ENCODE data around the gene RC3H2. TPM values are rescaled to one million over a fixed set of nuclear protein-coding genes. Genes with fewer than 3 reads are reported as not detected.
"Not testable (repeated sequence)": the region's sequence is repeated elsewhere in the genome, so short reads cannot be mapped to it uniquely, and the experiment has no call there.

The RC3H2 gene
- total and polyA plus RNA-seq, 9 donors, result 18.0 to 40.4 (median 28.4) TPM

DNA sequence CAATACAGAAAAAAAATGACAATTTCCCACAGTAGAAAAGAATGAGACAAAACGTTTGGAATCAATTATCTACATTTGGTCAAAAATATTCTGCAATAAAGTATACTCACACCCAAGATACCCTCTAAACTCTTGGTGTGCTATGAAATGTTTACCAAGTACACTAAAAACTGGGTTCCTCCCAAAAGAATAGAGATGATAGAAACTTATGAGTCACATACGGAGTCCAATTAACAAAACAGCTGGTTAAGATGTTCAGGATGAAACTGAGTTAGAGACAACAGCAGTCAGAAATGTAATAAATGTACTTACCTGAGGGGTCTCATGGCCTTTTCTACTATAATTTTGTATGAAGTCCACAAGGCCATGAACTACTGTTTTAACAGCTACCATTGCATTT is 25.7 kb downstream of the RC3H2 start:
- Histone ChIP-seq H3K9me3 (replicated peaks; ENCODE audit: control insufficient read depth, low read depth, low read length) (no peaks in the 10 kb centered on the region), H3K36me3 (ENCODE audit: control insufficient read depth, insufficient read depth, low read length) (peaks cover 58% of the 10 kb centered on the region), H3K27me3 (ENCODE audit: control insufficient read depth, insufficient read depth, low read length) (no peaks in the 10 kb centered on the region), H3K4me3 (ENCODE audit: low read length) (no peak overlapping the region), H3K27ac (ENCODE audit: low read length) (no peak overlapping the region), H3K4me1 (ENCODE audit: control insufficient read depth, insufficient read depth, low read length) (no peaks in the 10 kb centered on the region)
- no peak for DNase-seq
- no CpG with 5 or more reads among the region's 2 CpGs for WGBS (ENCODE audit: insufficient coverage)

DNA sequence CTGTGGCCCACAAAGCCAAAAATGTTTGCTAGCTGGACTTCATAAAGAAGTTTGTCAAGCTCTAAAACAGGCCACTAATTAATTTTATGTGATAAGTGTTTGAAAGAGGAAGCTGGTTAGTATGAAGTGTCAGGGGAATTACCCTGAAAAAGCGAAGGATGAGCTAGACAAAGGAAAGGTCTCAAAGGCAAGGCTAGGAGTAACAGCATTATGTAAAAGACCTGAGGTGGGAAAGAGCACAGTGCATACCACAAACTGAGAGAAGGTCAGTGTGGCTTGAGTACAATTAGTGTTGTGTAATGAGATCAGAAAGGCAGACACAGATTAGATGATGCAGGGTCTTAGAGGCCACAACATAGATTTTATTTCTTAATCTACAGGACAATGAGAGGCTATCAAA is 29.6 kb downstream of the RC3H2 start:
- WGBS (ENCODE audit: insufficient coverage), result 92% methylated on average over 1 of the region's 1 CpG
- Histone ChIP-seq H3K9me3 (replicated peaks; ENCODE audit: control insufficient read depth, low read depth, low read length) (no peaks in the 10 kb centered on the region), H3K4me1 (ENCODE audit: control insufficient read depth, insufficient read depth, low read length) (no peaks in the 10 kb centered on the region), H3K4me3 (ENCODE audit: low read length) (no peak overlapping the region), H3K36me3 (ENCODE audit: control insufficient read depth, insufficient read depth, low read length) (peaks cover 55% of the 10 kb centered on the region), H3K27ac (ENCODE audit: low read length) (no peak overlapping the region), H3K27me3 (ENCODE audit: control insufficient read depth, insufficient read depth, low read length) (no peaks in the 10 kb centered on the region)
- DNase-seq, result no peak

DNA sequence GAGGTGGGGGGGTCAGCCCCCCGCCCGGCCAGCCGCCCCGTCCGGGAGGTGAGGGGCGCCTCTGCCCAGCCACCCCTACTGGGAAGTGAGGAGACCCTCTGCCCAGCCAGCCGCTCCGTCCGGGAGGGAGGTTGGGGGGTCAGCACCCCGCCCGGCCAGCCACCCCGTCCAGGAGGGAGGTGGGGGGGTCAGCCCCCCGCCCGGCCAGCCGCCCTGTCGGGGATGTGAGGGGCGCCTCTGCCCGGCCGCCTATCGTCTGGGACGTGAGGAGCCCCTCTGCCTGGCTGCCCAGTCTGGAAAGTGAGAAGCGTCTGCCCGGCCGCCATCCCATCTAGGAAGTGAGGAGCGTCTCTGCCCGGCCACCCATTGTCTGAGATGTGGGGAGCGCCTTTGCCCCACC is 37.9 kb downstream of the RC3H2 start:
- H3K27me3 ChIP-seq (ENCODE audit: control insufficient read depth, insufficient read depth, low read length); H3K4me3 ChIP-seq (ENCODE audit: low read length); H3K4me1 ChIP-seq (ENCODE audit: control insufficient read depth, insufficient read depth, low read length); H3K27ac ChIP-seq (ENCODE audit: low read length); DNase-seq; H3K9me3 ChIP-seq (replicated peaks; ENCODE audit: control insufficient read depth, low read depth, low read length): not testable (repeated sequence)
- WGBS (ENCODE audit: insufficient coverage), result no CpG with 5 or more reads among the region's 27 CpGs
- H3K36me3 ChIP-seq (ENCODE audit: control insufficient read depth, insufficient read depth, low read length), result peaks cover 23% of the 10 kb centered on the region

DNA sequence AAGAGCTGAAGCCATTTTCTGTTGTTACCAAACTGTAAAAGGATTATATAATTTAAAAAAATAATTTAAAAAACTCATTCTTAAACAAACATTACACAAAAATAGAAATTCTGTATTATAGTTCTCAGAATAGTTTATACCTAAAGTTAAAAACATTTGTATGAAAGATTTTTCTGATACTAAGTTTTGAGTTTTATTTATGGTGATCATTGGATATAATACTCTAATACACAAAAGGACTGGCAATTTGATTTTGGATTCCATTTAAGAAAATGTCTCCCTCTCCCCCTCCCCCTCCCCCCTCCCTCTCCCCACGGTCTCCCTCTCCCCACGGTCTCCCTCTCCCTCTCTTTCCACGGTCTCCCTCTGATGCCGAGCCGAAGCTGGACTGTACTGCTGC is 39.1 kb downstream of the RC3H2 start:
- peaks cover 18% of the 10 kb centered on the region for H3K36me3 ChIP-seq (ENCODE audit: control insufficient read depth, insufficient read depth, low read length)
- no peaks in the 10 kb centered on the region for H3K27me3 ChIP-seq (ENCODE audit: control insufficient read depth, insufficient read depth, low read length)
- WGBS (ENCODE audit: insufficient coverage), result no CpG with 5 or more reads among the region's 5 CpGs
- H3K4me3 ChIP-seq (ENCODE audit: low read length), result no peak overlapping the region
- no peak overlapping the region for H3K27ac ChIP-seq (ENCODE audit: low read length)
- H3K4me1 ChIP-seq (ENCODE audit: control insufficient read depth, insufficient read depth, low read length), result no peaks in the 10 kb centered on the region
- no peaks in the 10 kb centered on the region for H3K9me3 ChIP-seq (replicated peaks; ENCODE audit: control insufficient read depth, low read depth, low read length)
- no peak for DNase-seq

DNA sequence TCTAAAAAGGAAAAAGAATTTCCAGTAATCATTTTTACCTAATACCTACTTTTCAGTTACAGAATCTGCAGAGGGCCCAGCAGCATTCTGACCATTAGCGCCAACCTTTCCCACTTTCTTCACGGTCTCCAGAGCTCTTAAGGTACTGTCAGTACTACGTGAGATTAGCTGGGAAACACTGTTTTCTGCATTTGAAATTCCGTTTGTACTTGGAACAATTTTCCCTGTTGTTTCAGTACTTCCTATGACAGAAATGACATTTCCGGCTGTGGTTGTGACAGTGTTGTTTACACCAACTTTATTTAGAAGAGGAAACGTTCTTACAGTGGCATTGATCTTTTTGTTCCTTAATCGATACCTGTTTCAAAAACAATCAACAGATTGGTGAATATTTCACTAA is 39.9 kb downstream of the RC3H2 start:
- Histone ChIP-seq H3K36me3 (ENCODE audit: control insufficient read depth, insufficient read depth, low read length) (peaks cover 14% of the 10 kb centered on the region), H3K27ac (ENCODE audit: low read length) (no peak overlapping the region)
- 100% methylated on average over 2 of the region's 7 CpGs for WGBS (ENCODE audit: insufficient coverage)

DNA sequence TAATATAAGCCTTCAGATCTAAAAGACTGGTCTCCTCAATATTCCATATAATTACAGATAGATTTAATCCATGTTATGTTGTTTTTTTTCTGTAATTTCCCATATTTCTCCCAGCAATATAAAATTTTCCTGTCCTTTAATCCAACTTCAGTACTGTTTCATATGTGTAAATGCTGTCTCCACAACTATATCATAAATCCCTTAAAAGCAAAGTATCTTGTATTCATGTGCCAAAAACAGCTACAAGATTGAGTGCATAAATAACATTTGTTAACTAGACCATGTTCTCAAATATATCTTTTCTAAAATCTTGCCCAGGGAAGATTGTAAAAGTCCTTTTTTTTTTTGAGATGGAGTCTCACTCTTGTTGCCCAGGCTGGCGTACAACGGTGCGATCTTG is 41.8 kb downstream of the RC3H2 start:
- H3K4me1 ChIP-seq (ENCODE audit: control insufficient read depth, insufficient read depth, low read length), result no peaks in the 10 kb centered on the region
- no peak overlapping the region for H3K27ac ChIP-seq (ENCODE audit: low read length)
- no peaks in the 10 kb centered on the region for H3K9me3 ChIP-seq (replicated peaks; ENCODE audit: control insufficient read depth, low read depth, low read length)
- no peaks in the 10 kb centered on the region for H3K27me3 ChIP-seq (ENCODE audit: control insufficient read depth, insufficient read depth, low read length)
- DNase-seq, result no peak
- H3K4me3 ChIP-seq (ENCODE audit: low read length), result no peak overlapping the region
- H3K36me3 ChIP-seq (ENCODE audit: control insufficient read depth, insufficient read depth, low read length), result peaks cover 12% of the 10 kb centered on the region
- no CpG with 5 or more reads among the region's 3 CpGs for WGBS (ENCODE audit: insufficient coverage)

More for the DNA sequence above, 39.9 kb downstream of the RC3H2 start:
- H3K4me3 ChIP-seq (ENCODE audit: low read length), result no peak overlapping the region
- no peaks in the 10 kb centered on the region for H3K4me1 ChIP-seq (ENCODE audit: control insufficient read depth, insufficient read depth, low read length)
- peak; percentile 2 for DNase-seq
- no peaks in the 10 kb centered on the region for H3K27me3 ChIP-seq (ENCODE audit: control insufficient read depth, insufficient read depth, low read length)
- no peaks in the 10 kb centered on the region for H3K9me3 ChIP-seq (replicated peaks; ENCODE audit: control insufficient read depth, low read depth, low read length)

DNA sequence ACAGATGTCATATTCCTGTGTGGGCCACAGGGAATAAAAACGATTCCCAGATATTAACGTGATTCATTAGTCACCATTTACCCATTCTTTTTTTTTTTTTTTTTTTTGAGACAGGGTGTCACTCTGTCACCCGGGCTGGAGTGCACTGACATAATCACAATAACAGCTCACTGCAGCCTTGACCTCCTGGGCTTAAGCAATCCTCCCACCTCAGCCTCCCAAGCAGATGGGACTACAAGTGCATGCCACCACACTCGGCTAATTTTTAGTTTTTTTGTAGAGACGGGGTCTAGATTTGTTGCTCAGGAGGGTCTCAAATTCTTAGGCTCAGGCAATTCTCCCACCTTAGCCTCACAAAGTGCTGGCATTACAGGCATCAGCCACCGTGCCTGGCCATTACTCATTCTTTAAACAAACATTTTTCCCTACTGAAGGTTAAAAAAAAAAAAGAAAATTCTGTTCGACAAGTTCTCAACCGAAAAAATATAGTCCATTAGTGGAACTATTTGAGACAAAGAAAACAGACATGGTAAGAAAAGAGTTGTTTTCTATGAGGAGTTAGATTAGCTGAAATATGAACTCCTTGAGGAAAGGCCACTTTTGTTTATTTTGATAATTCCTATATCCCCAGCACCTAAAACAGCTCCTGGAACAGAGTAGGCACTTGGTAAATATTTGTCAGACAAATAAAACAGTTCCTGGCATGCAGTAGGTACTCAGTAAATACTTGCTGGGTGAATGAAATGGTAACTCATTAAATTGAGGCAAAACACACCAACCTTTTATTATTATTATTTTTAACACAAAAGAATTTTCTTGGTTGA is 44.6 kb downstream of the RC3H2 start:
- WGBS (ENCODE audit: insufficient coverage), result 100% methylated on average over 1 of the region's 8 CpGs

DNA sequence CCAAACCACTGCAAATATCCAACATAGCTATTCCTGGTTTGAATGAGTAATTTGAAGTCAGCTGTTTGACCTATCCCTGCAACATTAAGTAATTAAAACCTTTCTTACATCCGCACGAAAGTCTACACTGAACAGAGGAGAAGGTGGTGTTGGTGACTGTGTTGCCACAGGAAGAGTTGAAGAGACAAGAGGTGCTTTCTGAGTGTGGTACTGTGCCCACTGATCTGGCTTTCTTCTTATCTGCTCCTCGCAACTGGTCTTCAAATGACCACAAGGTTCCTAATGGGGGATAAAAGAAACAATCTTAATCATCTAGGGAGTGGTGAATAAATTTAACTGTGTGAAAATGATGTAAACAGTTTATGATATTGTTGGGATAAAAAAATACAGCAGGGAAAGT is 47.3 kb downstream of the RC3H2 start:
- DNase-seq, result no peak
- no peak overlapping the region for H3K27ac ChIP-seq (ENCODE audit: low read length)
- no peak overlapping the region for H3K4me3 ChIP-seq (ENCODE audit: low read length)
- H3K36me3 ChIP-seq (ENCODE audit: control insufficient read depth, insufficient read depth, low read length), result peaks cover 40% of the 10 kb centered on the region
- H3K27me3 ChIP-seq (ENCODE audit: control insufficient read depth, insufficient read depth, low read length), result no peaks in the 10 kb centered on the region
- H3K4me1 ChIP-seq (ENCODE audit: control insufficient read depth, insufficient read depth, low read length), result no peaks in the 10 kb centered on the region
- H3K9me3 ChIP-seq (replicated peaks; ENCODE audit: control insufficient read depth, low read depth, low read length), result no peaks in the 10 kb centered on the region
- WGBS (ENCODE audit: insufficient coverage), result no CpG with 5 or more reads among the region's 3 CpGs

More for the DNA sequence above, 44.6 kb downstream of the RC3H2 start:
- Histone ChIP-seq H3K4me3 (ENCODE audit: low read length) (no peak overlapping the region), H3K36me3 (ENCODE audit: control insufficient read depth, insufficient read depth, low read length) (peaks cover 25% of the 10 kb centered on the region), H3K27me3 (ENCODE audit: control insufficient read depth, insufficient read depth, low read length) (no peaks in the 10 kb centered on the region), H3K27ac (ENCODE audit: low read length) (no peak overlapping the region), H3K4me1 (ENCODE audit: control insufficient read depth, insufficient read depth, low read length) (no peaks in the 10 kb centered on the region), H3K9me3 (replicated peaks; ENCODE audit: control insufficient read depth, low read depth, low read length) (no peaks in the 10 kb centered on the region)
- DNase-seq, result no peak

DNA sequence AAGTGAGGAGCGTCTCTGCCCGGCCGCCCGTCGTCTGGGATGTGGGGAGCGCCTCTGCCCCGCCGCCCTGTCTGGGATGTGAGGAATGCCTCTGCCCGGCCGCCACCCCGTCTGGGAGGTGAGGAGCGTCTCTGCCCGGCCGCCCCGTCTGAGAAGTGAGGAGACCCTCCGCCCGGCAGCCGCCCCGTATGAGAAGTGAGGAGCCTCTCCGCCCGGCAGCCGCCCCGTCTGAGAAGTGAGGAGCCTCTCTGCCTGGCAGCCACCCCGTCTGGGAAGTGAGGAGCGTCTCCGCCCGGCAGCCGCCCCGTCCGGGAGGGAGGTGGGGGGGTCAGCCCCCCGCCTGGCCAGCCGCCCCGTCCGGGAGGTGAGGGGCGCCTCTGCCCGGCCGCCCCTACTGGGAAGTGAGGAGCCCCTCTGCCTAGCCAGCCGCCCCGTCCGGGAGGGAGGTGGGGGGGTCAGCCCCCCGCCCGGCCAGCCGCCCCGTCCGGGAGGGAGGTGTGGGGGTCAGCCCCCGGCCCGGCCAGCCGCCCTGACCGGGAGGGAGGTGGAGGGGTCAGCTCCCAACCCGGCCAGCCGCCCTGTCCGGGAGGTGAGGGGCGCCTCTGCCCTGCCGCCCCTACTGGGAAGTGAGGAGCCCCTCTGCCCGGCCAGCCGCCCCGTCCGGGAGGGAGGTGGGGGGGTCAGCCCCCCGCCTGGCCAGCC is 52.9 kb downstream of the RC3H2 start:
- H3K4me3 ChIP-seq (ENCODE audit: low read length); H3K4me1 ChIP-seq (ENCODE audit: control insufficient read depth, insufficient read depth, low read length); H3K9me3 ChIP-seq (replicated peaks; ENCODE audit: control insufficient read depth, low read depth, low read length); H3K27me3 ChIP-seq (ENCODE audit: control insufficient read depth, insufficient read depth, low read length); H3K27ac ChIP-seq (ENCODE audit: low read length); DNase-seq: not testable (repeated sequence)
- H3K36me3 ChIP-seq (ENCODE audit: control insufficient read depth, insufficient read depth, low read length), result peaks cover 34% of the 10 kb centered on the region
- 100% methylated on average over 1 of the region's 59 CpGs for WGBS (ENCODE audit: insufficient coverage)

DNA sequence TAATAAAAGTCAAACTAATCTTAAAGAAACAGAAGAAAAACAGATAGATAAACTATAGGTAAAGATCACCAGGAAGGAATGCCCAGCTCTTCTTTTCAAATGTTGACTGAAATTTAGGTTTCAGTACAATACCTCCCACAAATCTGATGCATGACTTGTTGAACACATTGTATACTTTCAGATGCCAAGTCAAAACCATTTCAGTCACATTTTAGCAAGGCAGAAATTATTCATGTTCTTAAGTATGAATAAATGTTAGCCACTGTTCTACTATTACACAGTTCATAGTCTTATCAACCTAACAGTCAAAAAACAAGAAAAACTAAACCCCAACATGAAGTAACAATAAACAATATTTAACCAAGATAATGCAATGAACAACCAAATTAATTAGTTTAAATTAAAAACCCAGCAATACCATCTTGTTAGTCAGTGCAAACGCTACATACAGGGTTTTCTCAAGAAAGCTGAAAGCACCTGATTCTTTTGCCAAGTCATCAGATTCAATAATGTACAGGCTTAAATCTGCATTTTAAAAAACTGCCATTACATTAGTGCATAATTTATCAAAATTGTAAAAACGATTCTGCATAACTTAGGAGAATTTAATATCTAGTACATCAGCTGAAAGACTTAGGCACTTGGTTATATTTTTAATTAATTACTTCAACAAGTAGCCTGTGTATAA is 56.8 kb downstream of the RC3H2 start:
- Histone ChIP-seq H3K36me3 (ENCODE audit: control insufficient read depth, insufficient read depth, low read length) (peaks cover 12% of the 10 kb centered on the region), H3K4me3 (ENCODE audit: low read length) (no peak overlapping the region), H3K4me1 (ENCODE audit: control insufficient read depth, insufficient read depth, low read length) (no peaks in the 10 kb centered on the region), H3K27me3 (ENCODE audit: control insufficient read depth, insufficient read depth, low read length) (no peaks in the 10 kb centered on the region), H3K27ac (ENCODE audit: low read length) (no peak overlapping the region), H3K9me3 (replicated peaks; ENCODE audit: control insufficient read depth, low read depth, low read length) (no peaks in the 10 kb centered on the region)
- no CpG with 5 or more reads among the region's 2 CpGs for WGBS (ENCODE audit: insufficient coverage)
- no peak for DNase-seq

Measured in muscle of leg (tissue), 11 donors.